Kidney epithelial cell (primary cell): ENCODE results near the gene ARHGAP8. TPM values are rescaled to one million over a fixed set of nuclear protein-coding genes. Genes with fewer than 3 reads are reported as not detected.

ENCODE experiments used
- DNase-seq: peaks from one replicate; pipeline ENCODE4 v3.0.0-alpha.2; 2010; ENCODE audit warnings: low read depth
- H3K27me3 ChIP-seq: 2 replicates; pipeline ENCODE4 v1.6.0; 2011; ENCODE audit warnings: low read length; ENCODE audit not compliant: control insufficient read depth, insufficient read depth
- H3K36me3 ChIP-seq: 2 replicates; pipeline ENCODE4 v1.5.1; 2011; ENCODE audit warnings: low read length; ENCODE audit not compliant: control insufficient read depth, insufficient read depth
- H3K4me3 ChIP-seq: 2 replicates; pipeline ENCODE4 v1.5.1; 2011; ENCODE audit warnings: low read depth, mild to moderate bottlenecking, control low read depth, low read length
- total RNA-seq: library from RNA; depleted of rRNA; stranded (reverse); fragments of >200 nt; gene quantifications from 2 replicates; pipeline ENCODE4 v1.2.3, GENCODE V29; 2015
- TF ChIP-seq, protein P1 (sequence below): IDR thresholded peaks from 2 replicates; pipeline ENCODE4 v1.5.1; 2011; ENCODE audit warnings: mild to moderate bottlenecking, moderate library complexity, low read length, control low read depth, inconsistent platforms; ENCODE audit not compliant: insufficient read depth, poor library complexity, severe bottlenecking

The ARHGAP8 gene
- total RNA-seq, 1 donor from 2014 or later: 22.9 TPM

- H3K27me3 ChIP-seq: no peaks in the 10 kb centered on the region
- no peak overlapping the region for H3K4me3 ChIP-seq
- DNase-seq: no peak
- no peaks in the 10 kb centered on the region for H3K36me3 ChIP-seq
- TF ChIP-seq, protein P1, sequence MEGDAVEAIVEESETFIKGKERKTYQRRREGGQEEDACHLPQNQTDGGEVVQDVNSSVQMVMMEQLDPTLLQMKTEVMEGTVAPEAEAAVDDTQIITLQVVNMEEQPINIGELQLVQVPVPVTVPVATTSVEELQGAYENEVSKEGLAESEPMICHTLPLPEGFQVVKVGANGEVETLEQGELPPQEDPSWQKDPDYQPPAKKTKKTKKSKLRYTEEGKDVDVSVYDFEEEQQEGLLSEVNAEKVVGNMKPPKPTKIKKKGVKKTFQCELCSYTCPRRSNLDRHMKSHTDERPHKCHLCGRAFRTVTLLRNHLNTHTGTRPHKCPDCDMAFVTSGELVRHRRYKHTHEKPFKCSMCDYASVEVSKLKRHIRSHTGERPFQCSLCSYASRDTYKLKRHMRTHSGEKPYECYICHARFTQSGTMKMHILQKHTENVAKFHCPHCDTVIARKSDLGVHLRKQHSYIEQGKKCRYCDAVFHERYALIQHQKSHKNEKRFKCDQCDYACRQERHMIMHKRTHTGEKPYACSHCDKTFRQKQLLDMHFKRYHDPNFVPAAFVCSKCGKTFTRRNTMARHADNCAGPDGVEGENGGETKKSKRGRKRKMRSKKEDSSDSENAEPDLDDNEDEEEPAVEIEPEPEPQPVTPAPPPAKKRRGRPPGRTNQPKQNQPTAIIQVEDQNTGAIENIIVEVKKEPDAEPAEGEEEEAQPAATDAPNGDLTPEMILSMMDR: no peak
Measured at GRCh38 chr22:44780876-44781449, 28.6 kb downstream of the ARHGAP8 start.

DNA sequence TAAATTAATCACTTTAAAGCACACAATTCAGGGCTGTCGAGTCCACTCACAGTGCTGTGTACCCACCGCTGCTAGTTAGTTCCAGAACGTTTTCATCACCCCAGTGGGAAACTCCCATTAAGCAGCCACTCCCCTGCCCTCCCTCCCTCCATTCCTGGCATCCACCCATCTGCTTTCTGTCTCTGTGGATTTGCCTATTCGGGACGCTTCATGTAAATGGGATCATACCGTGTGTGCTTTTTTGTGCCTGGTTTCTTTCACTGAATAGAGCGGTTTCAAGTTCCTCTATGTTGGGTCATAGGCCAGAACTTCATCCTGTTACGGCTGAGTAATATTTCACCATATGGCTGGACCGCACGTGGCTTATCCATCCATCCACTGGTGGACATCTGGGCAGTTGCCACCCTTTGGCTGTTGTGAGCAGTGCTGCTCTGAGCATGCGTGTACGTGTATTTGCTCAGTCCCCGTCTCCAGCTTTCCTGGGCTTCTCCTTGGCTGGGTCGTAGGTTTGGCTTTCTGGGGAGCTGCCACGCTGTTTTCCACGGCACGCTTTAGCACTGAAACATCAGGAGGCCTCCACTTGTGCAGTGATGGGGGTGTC lies 30.1 kb downstream of the ARHGAP8 start:
- Histone ChIP-seq H3K27me3 (no peaks in the 10 kb centered on the region), H3K4me3 (no peak overlapping the region), H3K36me3 (no peaks in the 10 kb centered on the region)
- no peak for DNase-seq
- TF ChIP-seq, protein P1: no peak

DNA sequence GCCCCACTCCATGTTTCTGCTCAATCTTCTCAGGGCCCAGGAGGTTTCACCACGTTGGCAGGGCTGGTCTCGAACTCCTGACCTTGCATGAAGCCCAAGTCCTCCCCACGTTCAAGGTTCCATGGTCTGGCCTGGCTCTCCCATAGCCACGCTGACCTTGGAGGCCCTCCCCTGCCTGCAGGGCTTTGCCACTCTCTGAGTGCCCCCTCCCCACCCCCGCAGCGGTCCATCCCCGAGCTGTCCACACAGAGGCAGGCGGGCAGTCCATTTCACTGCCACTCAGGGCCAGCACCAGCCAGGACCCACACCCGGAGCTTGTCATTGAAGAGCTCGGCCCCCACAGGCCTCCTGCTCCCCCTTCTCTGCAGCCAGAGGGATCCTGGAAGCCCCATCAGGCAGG lies 30.7 kb downstream of the ARHGAP8 start:
- Histone ChIP-seq H3K27me3 (no peaks in the 10 kb centered on the region), H3K36me3 (no peaks in the 10 kb centered on the region), H3K4me3 (no peak overlapping the region)
- TF ChIP-seq, protein P1: no peak
- DNase-seq: no peak

- TF ChIP-seq, protein P1: no peak
- Histone ChIP-seq H3K27me3 (no peaks in the 10 kb centered on the region), H3K36me3 (no peaks in the 10 kb centered on the region), H3K4me3 (no peak overlapping the region)
- no peak for DNase-seq
Measured at GRCh38 chr22:44783581-44783980, 31.2 kb downstream of the ARHGAP8 start.

GRCh38 chr22:44786136-44786535 lies 33.8 kb downstream of the ARHGAP8 start:
- TF ChIP-seq, protein P1: no peak
- Histone ChIP-seq H3K36me3 (no peaks in the 10 kb centered on the region), H3K4me3 (no peak overlapping the region), H3K27me3 (no peaks in the 10 kb centered on the region)
- no peak for DNase-seq

GRCh38 chr22:44786610-44787009 lies 34.2 kb downstream of the ARHGAP8 start:
- TF ChIP-seq, protein P1: no peak
- DNase-seq: no peak
- Histone ChIP-seq H3K27me3 (no peaks in the 10 kb centered on the region), H3K4me3 (no peak overlapping the region), H3K36me3 (no peaks in the 10 kb centered on the region)
